GM06990 (cell line): Measurements from ENCODE around the gene UTS2R.

Experiments used
- DNase-seq: peaks from one replicate; pipeline ENCODE4 v3.0.0-alpha.2; 2011; ENCODE audit not compliant: insufficient read length; ENCODE audit errors: extremely low read depth
- H3K27me3 ChIP-seq: replicated peaks from 2 replicates; pipeline ENCODE4 v1.6.0; 2011; ENCODE audit warnings: low read length; ENCODE audit not compliant: control insufficient read depth, insufficient read depth
- H3K36me3 ChIP-seq: 2 replicates; pipeline ENCODE4 v1.5.1; 2011; ENCODE audit warnings: low read length; ENCODE audit not compliant: control insufficient read depth, insufficient read depth
- H3K4me3 ChIP-seq: replicated peaks from 2 replicates; pipeline ENCODE4 v1.5.1; 2011; ENCODE audit warnings: low read depth, mild to moderate bottlenecking, control low read depth, low read length
- TF ChIP-seq, protein P1 (sequence below): IDR thresholded peaks from 2 replicates; pipeline ENCODE4 v1.5.1; 2011; ENCODE audit warnings: low read length, control low read depth, mild to moderate bottlenecking, inconsistent platforms; ENCODE audit not compliant: insufficient read depth, poor library complexity, severe bottlenecking

The UTS2R gene

DNA sequence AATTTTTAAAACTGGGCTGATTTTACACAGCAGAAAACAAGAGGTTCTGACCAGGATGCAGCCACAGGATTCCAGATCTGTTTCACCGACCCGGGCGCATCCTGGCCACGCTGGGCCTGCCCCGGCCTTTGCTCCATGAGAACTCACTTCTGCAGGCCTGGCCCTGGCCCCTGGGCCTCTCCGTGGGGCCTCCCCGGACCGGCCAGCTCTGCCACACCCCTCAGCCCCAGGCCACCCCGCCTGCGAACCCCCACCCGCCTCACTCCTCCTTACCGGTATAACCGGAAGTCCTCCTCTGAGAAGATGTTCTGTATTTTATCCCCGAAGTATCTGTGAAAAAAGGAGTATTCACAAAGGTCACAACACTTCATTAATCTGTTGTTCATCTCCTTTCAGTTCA, 33.5 kb downstream of the UTS2R start:
- no peak overlapping the region for H3K4me3 ChIP-seq
- H3K36me3 ChIP-seq = peaks cover 10% of the 10 kb centered on the region
- TF ChIP-seq, protein P1, sequence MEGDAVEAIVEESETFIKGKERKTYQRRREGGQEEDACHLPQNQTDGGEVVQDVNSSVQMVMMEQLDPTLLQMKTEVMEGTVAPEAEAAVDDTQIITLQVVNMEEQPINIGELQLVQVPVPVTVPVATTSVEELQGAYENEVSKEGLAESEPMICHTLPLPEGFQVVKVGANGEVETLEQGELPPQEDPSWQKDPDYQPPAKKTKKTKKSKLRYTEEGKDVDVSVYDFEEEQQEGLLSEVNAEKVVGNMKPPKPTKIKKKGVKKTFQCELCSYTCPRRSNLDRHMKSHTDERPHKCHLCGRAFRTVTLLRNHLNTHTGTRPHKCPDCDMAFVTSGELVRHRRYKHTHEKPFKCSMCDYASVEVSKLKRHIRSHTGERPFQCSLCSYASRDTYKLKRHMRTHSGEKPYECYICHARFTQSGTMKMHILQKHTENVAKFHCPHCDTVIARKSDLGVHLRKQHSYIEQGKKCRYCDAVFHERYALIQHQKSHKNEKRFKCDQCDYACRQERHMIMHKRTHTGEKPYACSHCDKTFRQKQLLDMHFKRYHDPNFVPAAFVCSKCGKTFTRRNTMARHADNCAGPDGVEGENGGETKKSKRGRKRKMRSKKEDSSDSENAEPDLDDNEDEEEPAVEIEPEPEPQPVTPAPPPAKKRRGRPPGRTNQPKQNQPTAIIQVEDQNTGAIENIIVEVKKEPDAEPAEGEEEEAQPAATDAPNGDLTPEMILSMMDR = no peak

DNA sequence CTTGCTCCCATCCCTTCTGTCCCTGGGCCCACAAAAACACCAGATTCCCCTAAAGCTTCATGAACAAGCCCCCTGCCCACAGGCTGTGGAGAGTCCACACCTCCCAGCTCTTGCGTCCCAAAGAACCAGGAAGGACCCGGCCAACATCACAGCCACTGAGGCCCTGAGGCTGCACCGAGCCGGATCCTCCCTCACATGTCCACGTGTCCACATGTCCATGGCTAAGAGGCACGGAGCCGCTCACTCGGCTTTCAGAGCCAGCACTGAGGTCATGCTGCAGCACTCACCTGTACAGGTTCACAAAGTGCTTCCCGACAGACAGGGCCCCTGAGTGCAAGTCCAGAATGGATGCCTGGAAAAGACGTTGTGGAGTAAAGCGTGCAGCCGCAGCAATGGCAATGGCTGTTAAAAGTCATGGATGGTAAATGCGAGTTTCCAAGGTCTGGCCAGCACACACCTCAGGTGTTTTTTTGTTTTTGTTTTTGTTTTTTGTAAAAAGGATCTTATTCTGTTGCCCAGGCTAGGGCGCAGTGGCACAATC, 34.6 kb downstream of the UTS2R start:
- TF ChIP-seq, protein P1 = no peak
- Histone ChIP-seq H3K27me3 (no peaks in the 10 kb centered on the region), H3K36me3 (peaks cover 10% of the 10 kb centered on the region), H3K4me3 (no peak overlapping the region)
- DNase-seq = no peak

More for the DNA sequence above, 33.5 kb downstream of the UTS2R start:
- H3K27me3 ChIP-seq = no peaks in the 10 kb centered on the region
- no peak for DNase-seq

DNA sequence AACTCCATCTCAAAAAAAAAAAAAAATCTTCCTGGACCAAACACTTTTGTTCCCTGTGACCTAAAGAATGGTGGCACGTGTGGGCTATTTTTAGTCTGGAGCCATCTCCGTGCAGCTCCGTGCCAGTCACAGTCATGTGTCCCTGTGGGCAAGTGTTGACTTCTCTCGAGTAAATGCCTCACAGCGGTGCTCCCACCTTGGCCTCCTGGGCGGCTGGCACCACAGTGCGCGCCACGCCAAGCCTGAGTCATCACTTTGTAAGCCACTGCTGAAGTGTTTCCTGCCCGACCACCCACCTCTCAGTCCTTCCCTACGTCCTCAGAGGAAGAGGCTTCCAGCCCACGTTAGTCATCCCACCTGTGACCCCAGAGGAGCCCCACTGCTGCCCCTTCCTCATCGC, 35.7 kb downstream of the UTS2R start:
- Histone ChIP-seq H3K27me3 (no peaks in the 10 kb centered on the region), H3K4me3 (no peak overlapping the region), H3K36me3 (peaks cover 10% of the 10 kb centered on the region)
- no peak for DNase-seq
- TF ChIP-seq, protein P1 = no peak

DNA sequence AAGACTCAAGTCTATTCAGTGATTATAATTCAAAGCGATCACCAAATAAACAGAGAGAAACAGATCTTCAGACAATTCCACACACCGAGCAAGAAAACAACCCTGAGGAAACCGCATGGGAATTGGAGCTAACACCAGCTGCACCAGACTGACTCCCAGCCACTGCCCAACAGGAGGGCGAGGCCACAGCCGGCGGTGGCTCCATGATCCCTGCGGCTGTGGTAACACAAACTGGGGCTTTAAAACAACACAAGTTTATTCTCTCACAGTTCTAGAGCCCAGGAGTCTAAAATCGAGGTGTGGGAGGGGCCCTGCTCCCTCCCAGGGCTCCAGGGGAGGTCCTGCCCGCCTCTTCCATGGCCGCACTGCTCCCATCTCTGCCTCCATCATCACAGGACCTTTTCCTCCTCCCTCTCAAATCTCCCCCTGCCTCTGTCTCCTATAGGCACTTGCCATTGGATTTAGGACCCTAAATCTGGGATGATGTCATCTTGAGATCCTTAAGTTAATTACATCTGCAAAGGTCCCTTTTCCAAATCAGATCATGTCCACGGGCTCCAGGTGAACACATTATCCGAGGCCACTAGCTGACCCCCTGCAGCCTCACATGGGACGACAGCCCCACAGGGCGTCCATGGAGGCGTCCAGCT, 36.8 kb downstream of the UTS2R start:
- TF ChIP-seq, protein P1 = no peak
- Histone ChIP-seq H3K36me3 (peaks cover 11% of the 10 kb centered on the region), H3K27me3 (no peaks in the 10 kb centered on the region), H3K4me3 (no peak overlapping the region)
- DNase-seq = no peak

DNA sequence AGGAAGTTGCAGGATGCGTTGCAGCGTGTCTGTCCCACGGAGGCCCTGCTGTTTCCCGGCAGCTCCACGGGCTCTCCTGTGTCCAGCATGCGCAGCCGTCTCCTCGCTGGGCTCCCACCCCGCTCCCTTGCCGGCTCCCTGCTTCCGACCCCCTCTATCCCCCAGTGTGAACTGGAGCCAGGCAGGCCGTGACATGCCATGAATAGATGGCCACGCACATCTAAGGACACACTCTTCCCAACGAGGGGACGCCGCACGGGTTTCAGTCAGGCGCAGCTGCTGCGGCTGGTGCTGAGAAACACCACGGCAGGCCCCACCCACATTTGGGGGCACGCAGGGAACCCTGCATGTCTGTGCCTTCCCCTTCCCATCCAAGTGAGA, 37.4 kb downstream of the UTS2R start:
- TF ChIP-seq, protein P1 = no peak
- no peak overlapping the region for H3K4me3 ChIP-seq
- DNase-seq = no peak

More for the DNA sequence above, 37.4 kb downstream of the UTS2R start:
- Histone ChIP-seq H3K36me3 (peaks cover 6% of the 10 kb centered on the region), H3K27me3 (no peaks in the 10 kb centered on the region)
